Testis (tissue), 2 donors: ENCODE data around the gene DCP1A.

Source experiments
- CTCF ChIP-seq, 3 experiments: fragments of 450-650 bp in 2 of 3; fragments of 200-600 bp in 1 of 3; sonication (generic) in 1 of 3; IDR thresholded peaks; one replicate each; pipeline ENCODE4 v1.5.1; 2016 to 2019; ENCODE audit warnings: antibody characterized with exemption in 3 of 3, mild to moderate bottlenecking in 2 of 3, moderate library complexity in 1 of 3
- POLR2A ChIP-seq: fragments of 450-650 bp; IDR thresholded peaks from one replicate; pipeline ENCODE4 v1.6.1; 2017; ENCODE audit warnings: antibody characterized with exemption, mild to moderate bottlenecking, moderate library complexity

- no peak for TF ChIP-seq CTCF (IDR thresholded peaks at IDR 0.05)
- TF ChIP-seq POLR2A, result no peak
Observed at GRCh38 chr3:53346922-53347260, 452 bp downstream of the DCP1A start.
